ENCODE measurements around the gene PPP1CA. TPM values are rescaled to one million over a fixed set of nuclear protein-coding genes. Genes with fewer than 3 reads are reported as not detected.

PPP1CA gene
- total RNA-seq, 1 donor from 2014 or later = 103 TPM

DNA sequence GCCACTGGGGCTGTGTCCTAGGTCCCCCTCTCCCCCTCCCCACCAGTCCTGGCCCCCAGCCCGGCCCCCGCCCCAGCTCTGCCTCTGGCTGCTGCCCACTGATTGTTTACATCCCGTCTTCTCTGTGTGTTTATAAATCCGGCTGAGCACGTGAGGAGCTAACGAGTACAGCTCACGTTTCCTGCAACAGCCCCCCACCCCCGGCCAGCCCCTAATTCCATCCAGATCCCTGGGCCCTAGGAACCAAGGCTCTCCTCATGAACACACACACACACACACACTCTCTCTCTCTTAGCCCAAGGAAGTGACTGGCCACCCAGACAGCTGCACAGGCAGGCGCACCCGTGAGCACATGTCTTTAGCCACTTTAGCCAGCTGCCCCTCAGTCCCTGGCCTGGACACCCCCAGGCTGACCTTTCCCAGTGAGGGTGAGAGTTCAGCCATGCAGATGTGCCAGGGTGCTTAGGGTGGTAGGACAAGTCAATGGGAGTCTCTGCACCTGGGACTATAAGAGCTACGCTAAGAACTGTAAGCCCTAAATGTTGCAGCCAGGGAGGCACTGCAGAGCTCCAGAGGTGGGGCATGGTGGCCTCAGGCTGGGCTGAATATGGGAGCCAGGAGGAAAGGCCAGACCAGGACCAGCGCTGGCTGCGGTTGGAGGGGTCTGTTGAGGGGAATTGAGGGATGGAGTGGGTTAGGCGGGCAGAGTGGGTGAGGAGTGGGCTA, 31.1 kb downstream of the PPP1CA start:
- peaks cover 65% of the 10 kb centered on the region for H3K4me1 Mint-ChIP-seq
- DNase-seq (ENCODE audit: low spot score in 2 of 2, unreplicated experiment in 2 of 2) = no peak
- H3K27me3 Mint-ChIP-seq (ENCODE audit: low read depth) = peaks cover 2% of the 10 kb centered on the region
- H3K36me3 Mint-ChIP-seq = no peaks in the 10 kb centered on the region
- peak overlapping the region; percentile 34 for H3K4me3 Mint-ChIP-seq
- TF ChIP-seq, protein P1, sequence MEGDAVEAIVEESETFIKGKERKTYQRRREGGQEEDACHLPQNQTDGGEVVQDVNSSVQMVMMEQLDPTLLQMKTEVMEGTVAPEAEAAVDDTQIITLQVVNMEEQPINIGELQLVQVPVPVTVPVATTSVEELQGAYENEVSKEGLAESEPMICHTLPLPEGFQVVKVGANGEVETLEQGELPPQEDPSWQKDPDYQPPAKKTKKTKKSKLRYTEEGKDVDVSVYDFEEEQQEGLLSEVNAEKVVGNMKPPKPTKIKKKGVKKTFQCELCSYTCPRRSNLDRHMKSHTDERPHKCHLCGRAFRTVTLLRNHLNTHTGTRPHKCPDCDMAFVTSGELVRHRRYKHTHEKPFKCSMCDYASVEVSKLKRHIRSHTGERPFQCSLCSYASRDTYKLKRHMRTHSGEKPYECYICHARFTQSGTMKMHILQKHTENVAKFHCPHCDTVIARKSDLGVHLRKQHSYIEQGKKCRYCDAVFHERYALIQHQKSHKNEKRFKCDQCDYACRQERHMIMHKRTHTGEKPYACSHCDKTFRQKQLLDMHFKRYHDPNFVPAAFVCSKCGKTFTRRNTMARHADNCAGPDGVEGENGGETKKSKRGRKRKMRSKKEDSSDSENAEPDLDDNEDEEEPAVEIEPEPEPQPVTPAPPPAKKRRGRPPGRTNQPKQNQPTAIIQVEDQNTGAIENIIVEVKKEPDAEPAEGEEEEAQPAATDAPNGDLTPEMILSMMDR (IDR thresholded peaks at IDR 0.05; ENCODE audit: unreplicated experiment) = no peak
- H3K9me3 Mint-ChIP-seq = no peaks in the 10 kb centered on the region
- peak overlapping the region; percentile 94 for H3K27ac Mint-ChIP-seq

DNA sequence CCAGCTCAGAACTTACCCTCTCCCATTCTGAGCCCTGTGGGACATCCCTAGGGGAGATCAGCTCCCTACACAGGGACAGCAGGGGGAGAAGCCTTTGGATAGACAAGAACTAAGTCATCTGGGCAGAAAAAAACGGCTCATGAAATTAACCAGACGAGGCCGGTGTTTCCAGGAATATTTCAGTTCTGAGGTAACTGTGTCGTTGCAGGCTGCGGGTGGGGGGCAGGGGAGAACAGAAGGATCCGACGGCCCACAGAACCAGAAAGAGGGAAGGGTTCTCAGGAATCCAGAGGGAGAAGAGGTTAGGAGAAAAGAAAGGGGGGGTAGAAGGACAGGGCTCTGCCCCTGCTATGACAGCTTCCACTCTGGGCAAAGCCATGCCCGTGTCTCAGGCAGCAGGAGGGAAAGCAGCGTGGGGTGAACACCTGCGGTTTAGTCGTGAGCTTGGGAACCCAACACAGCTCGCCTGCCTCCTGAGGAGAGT, 31.8 kb downstream of the PPP1CA start:
- Mint-ChIP-seq H3K4me3 (peak overlapping the region; percentile 34), H3K4me1 (peaks cover 67% of the 10 kb centered on the region), H3K27ac (peak overlapping the region; percentile 94), H3K9me3 (no peaks in the 10 kb centered on the region), H3K27me3 (ENCODE audit: low read depth) (peaks cover 2% of the 10 kb centered on the region), H3K36me3 (no peaks in the 10 kb centered on the region)
- no peak for DNase-seq (ENCODE audit: low spot score in 2 of 2, unreplicated experiment in 2 of 2)
- TF ChIP-seq, protein P1 (IDR thresholded peaks at IDR 0.05; ENCODE audit: unreplicated experiment) = no peak

DNA sequence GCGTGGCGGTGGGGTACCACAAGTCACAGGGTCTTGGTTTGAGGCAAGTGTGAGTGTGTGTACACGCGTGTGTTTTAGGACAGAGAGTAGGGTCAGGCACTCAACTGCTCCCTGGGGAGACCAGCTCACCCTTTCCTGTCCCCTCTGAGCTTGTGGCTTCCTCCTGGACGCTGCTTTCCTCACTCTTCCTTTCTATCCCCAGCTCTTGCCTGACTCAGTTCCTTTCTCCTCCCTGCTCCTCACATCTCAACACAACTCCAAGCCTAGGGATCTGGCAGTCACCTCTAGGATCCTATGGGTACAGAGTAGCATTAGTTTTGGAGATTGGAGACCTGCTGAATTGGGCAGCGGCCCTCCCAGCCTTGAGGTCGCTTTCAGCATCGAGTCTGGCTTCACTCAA, 32.4 kb downstream of the PPP1CA start:
- no peak for DNase-seq (ENCODE audit: low spot score in 2 of 2, unreplicated experiment in 2 of 2)
- TF ChIP-seq, protein P1 (IDR thresholded peaks at IDR 0.05; ENCODE audit: unreplicated experiment) = no peak
- H3K9me3 Mint-ChIP-seq = no peaks in the 10 kb centered on the region
- no peaks in the 10 kb centered on the region for H3K36me3 Mint-ChIP-seq
- H3K4me3 Mint-ChIP-seq = no peak overlapping the region
- H3K27ac Mint-ChIP-seq = peak overlapping the region; percentile 94
- H3K4me1 Mint-ChIP-seq = peaks cover 62% of the 10 kb centered on the region
- H3K27me3 Mint-ChIP-seq (ENCODE audit: low read depth) = peaks cover 2% of the 10 kb centered on the region

DNA sequence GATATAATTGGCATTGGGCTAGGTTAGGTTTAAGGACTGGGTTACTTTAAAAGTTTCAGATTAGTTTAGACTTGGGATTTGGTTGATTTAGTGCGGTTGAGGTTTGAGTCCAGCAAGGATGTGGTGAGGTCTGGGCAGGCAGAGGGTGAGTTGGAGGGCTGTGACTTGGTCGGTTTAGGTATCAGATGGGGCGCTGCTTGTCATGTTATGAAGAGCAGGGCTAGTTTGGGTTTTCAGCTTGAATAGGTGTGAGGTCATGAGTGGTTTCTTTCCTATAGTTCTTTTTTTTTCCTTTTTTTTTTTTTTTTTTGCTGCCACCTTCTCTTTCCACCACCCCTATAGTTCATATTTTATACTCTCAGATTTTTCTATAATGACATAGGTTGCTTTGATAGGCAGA, 33.0 kb downstream of the PPP1CA start:
- Mint-ChIP-seq H3K27ac (no peak overlapping the region), H3K4me3 (no peak overlapping the region), H3K9me3 (no peaks in the 10 kb centered on the region), H3K27me3 (ENCODE audit: low read depth) (no peaks in the 10 kb centered on the region), H3K36me3 (no peaks in the 10 kb centered on the region), H3K4me1 (peaks cover 57% of the 10 kb centered on the region)
- DNase-seq (ENCODE audit: low spot score in 2 of 2, unreplicated experiment in 2 of 2) = no peak
- TF ChIP-seq, protein P1 (IDR thresholded peaks at IDR 0.05; ENCODE audit: unreplicated experiment) = no peak

DNA sequence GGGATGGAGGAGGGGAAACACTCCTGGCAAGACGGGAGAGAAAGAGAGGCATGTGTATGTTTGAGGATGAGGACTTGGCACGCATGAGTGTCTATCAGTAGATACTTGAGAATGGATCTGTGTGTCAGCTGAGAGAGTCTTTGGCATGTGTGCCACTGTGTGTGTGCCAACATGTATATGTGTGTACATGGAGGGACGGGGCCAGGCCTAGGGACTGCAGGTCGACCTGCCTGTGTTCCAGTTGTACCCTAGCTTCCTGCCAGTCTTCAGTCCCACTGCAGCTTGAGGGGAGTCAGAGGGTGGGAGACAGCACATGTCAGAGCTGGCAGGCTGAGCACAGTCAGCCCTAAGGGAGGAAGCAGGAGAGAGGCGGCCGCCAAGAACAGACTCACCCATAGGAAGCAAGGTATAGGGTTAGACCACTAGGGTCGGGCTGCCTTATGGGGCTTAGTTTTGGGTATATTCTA, 33.9 kb downstream of the PPP1CA start:
- TF ChIP-seq, protein P1 (IDR thresholded peaks at IDR 0.05; ENCODE audit: unreplicated experiment) = no peak
- H3K36me3 Mint-ChIP-seq = no peaks in the 10 kb centered on the region
- peak overlapping the region; percentile 27 for H3K27ac Mint-ChIP-seq
- H3K4me1 Mint-ChIP-seq = peaks cover 57% of the 10 kb centered on the region
- H3K27me3 Mint-ChIP-seq (ENCODE audit: low read depth) = no peaks in the 10 kb centered on the region
- H3K9me3 Mint-ChIP-seq = no peaks in the 10 kb centered on the region
- no peak overlapping the region for H3K4me3 Mint-ChIP-seq
- DNase-seq (ENCODE audit: low spot score in 2 of 2, unreplicated experiment in 2 of 2) = no peak

Measured in mesothelial cell of epicardium (in vitro differentiated cells).